ENCODE data around the gene NPTXR. TPM values are rescaled to one million over a fixed set of nuclear protein-coding genes. Genes with fewer than 3 reads are reported as not detected.

Gene NPTXR
- total RNA-seq, 1 experiment from 2014 or later = 12.8 TPM

DNA sequence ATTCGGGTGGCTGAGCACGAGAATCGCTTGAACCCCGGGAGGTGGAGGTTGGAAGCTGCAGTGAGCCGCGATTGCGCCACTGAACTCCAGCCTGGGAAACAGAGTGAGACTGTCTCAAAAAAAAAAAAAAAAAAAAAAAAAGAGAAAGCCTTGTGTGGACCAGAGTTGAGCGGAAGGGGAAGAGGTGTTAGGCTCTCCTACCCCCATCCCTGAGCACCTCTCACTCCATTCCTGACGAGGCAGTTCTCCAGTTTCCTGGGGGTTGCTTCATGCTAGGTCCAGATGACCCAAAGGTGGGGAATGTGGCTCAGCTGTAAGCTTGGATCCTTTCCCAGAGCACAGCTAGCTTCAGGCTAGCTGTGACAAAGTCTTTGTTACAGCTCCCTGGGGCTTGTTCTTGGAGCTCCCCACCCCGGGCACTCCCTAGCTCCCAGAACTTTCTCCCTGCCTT, 41.1 kb downstream of the NPTXR start:
- no TSS peak for BruUV-seq (replicated peaks)
- H3K36me3 ChIP-seq (ENCODE audit: control insufficient read depth in 1 of 2, insufficient read depth in 2 of 2, low read length in 2 of 2) = no peaks in the 10 kb centered on the region
- POLR2A ChIA-PET = interaction anchor here (1.3 kb wide), 1 partner anchor 41 kb away, joined by 3 read pairs; the partner anchor contains the start of gene NPTXR
- no peaks in the 10 kb centered on the region for H4K20me1 ChIP-seq (ENCODE audit: insufficient read depth)
- H3K4me2 ChIP-seq (ENCODE audit: low read length) = peak overlapping the region; percentile 43; the same call in 1 of the 2 replicates
- ATAC-seq (peak; percentile 69), DNase-seq (ENCODE audit: low read depth, low spot score) (peak; percentile 62)
- TF ChIP-seq TCF7L2 (IDR thresholded peaks at IDR 0.05; ENCODE audit: borderline replicate concordance, extremely low read depth, insufficient read depth, insufficient read length) (no peak), ZFX (IDR thresholded peaks at IDR 0.05) (no peak), FOSL1 (IDR thresholded peaks at IDR 0.05; ENCODE audit: low read depth) (no peak; the same call in 1 of the 2 replicates), SP1 (IDR thresholded peaks at IDR 0.05; ENCODE audit: low read depth) (peak; percentile 46; the same call in 1 of the 2 replicates), POLR2A (IDR thresholded peaks at IDR 0.05; ENCODE audit: borderline replicate concordance, extremely low read depth, insufficient read depth, insufficient read length) (no peak), CBX3 (IDR thresholded peaks at IDR 0.05; ENCODE audit: low read depth) (peak; percentile 59; the same call in 1 of the 2 replicates), CEBPB (IDR thresholded peaks at IDR 0.05; ENCODE audit: low read depth) (peak; percentile 81), POLR2AphosphoS5 (IDR thresholded peaks at IDR 0.05; ENCODE audit: low read depth, low read length) (peak; percentile 16; the same call in 1 of the 2 replicates), EZH2phosphoT487 (IDR thresholded peaks at IDR 0.05; ENCODE audit: borderline replicate concordance) (no peak), JUND (IDR thresholded peaks at IDR 0.05) (peak; percentile 28; the same call in 1 of the 2 replicates), RAD21 (IDR thresholded peaks at IDR 0.05; ENCODE audit: low read depth) (no peak)
- TF ChIP-seq, protein P1, sequence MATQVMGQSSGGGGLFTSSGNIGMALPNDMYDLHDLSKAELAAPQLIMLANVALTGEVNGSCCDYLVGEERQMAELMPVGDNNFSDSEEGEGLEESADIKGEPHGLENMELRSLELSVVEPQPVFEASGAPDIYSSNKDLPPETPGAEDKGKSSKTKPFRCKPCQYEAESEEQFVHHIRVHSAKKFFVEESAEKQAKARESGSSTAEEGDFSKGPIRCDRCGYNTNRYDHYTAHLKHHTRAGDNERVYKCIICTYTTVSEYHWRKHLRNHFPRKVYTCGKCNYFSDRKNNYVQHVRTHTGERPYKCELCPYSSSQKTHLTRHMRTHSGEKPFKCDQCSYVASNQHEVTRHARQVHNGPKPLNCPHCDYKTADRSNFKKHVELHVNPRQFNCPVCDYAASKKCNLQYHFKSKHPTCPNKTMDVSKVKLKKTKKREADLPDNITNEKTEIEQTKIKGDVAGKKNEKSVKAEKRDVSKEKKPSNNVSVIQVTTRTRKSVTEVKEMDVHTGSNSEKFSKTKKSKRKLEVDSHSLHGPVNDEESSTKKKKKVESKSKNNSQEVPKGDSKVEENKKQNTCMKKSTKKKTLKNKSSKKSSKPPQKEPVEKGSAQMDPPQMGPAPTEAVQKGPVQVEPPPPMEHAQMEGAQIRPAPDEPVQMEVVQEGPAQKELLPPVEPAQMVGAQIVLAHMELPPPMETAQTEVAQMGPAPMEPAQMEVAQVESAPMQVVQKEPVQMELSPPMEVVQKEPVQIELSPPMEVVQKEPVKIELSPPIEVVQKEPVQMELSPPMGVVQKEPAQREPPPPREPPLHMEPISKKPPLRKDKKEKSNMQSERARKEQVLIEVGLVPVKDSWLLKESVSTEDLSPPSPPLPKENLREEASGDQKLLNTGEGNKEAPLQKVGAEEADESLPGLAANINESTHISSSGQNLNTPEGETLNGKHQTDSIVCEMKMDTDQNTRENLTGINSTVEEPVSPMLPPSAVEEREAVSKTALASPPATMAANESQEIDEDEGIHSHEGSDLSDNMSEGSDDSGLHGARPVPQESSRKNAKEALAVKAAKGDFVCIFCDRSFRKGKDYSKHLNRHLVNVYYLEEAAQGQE (IDR thresholded peaks at IDR 0.05; ENCODE audit: low read depth) = no peak
- TF ChIP-seq, protein P2, sequence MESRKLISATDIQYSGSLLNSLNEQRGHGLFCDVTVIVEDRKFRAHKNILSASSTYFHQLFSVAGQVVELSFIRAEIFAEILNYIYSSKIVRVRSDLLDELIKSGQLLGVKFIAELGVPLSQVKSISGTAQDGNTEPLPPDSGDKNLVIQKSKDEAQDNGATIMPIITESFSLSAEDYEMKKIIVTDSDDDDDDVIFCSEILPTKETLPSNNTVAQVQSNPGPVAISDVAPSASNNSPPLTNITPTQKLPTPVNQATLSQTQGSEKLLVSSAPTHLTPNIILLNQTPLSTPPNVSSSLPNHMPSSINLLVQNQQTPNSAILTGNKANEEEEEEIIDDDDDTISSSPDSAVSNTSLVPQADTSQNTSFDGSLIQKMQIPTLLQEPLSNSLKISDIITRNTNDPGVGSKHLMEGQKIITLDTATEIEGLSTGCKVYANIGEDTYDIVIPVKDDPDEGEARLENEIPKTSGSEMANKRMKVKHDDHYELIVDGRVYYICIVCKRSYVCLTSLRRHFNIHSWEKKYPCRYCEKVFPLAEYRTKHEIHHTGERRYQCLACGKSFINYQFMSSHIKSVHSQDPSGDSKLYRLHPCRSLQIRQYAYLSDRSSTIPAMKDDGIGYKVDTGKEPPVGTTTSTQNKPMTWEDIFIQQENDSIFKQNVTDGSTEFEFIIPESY (IDR thresholded peaks at IDR 0.05; ENCODE audit: extremely low read depth, insufficient replicate concordance, low read length) = no peak
- TF ChIP-seq, protein P3, sequence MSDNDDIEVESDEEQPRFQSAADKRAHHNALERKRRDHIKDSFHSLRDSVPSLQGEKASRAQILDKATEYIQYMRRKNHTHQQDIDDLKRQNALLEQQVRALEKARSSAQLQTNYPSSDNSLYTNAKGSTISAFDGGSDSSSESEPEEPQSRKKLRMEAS (IDR thresholded peaks at IDR 0.05) = no peak
- H3K4me1 ChIP-seq (ENCODE audit: control insufficient read depth in 1 of 2, insufficient read depth in 2 of 2, low read length in 2 of 2) = peaks cover 2 to 6% of the 10 kb centered on the region in 2 experiments; a peak in 2 of 4 replicates
- H3K9ac ChIP-seq (ENCODE audit: low read length) = no peak overlapping the region
- no peaks in the 10 kb centered on the region for H3K27me3 ChIP-seq (ENCODE audit: insufficient read depth, low read length)
- CTCF ChIA-PET = interaction anchor here (0.6 to 1.8 kb wide), 5 partner anchors 34 to 731 kb away, joined by 3 to 5 read pairs (median 4); no protein-coding TSS in a partner anchor
- H3K9me3 ChIP-seq (ENCODE audit: control insufficient read depth in 1 of 2, insufficient read depth in 1 of 2, low read depth in 1 of 2, low read length in 2 of 2) = peaks cover 0 to 8% of the 10 kb centered on the region in 2 experiments; a peak in 1 of 4 replicates
- intact Hi-C loops (cut with micrococcal nuclease) = no loop called here
- no peak overlapping the region for H3K27ac ChIP-seq (ENCODE audit: low read depth, low read length)
- no peak overlapping the region for H2AFZ ChIP-seq (ENCODE audit: low read depth, low read length, poor library complexity, severe bottlenecking)
- RAD21 ChIA-PET (ENCODE audit: low non-redundant PET in 1 of 2, low total read pairs in 2 of 2, uncharacterized antibody in 2 of 2, unreplicated experiment in 2 of 2) = no interaction called here
- no peaks in the 10 kb centered on the region for H3K79me2 ChIP-seq (ENCODE audit: insufficient read depth, low read length)
- H3K4me3 ChIP-seq (replicated peaks in 1 of 2; ENCODE audit: low read depth in 1 of 2, low read length in 2 of 2) = no peak overlapping the region
- H3K9me2 ChIP-seq (ENCODE audit: insufficient read depth) = no peaks in the 10 kb centered on the region

Measured in HCT116 (cell line).